Vagina (tissue), 2 donors: Measurements from ENCODE around the gene PPP4R3B.

ENCODE experiments used
- POLR2A ChIP-seq, 2 donors: fragments of 450-650 bp; IDR thresholded peaks; one replicate each; pipeline ENCODE4 v1.6.1; 2017; ENCODE audit warnings: antibody characterized with exemption in 2 of 2, mild to moderate bottlenecking in 2 of 2, moderate library complexity in 2 of 2
- POLR2AphosphoS5 ChIP-seq, 2 donors: sonication (generic); formaldehyde crosslinking; IDR thresholded peaks; one replicate each; pipeline ENCODE4 v1.9.0; 2017; ENCODE audit warnings: antibody characterized with exemption in 2 of 2, mild to moderate bottlenecking in 2 of 2, low read depth in 1 of 2; ENCODE audit not compliant: insufficient read depth in 1 of 2
- TF ChIP-seq, protein P1 (sequence below), 3 experiments: fragments of 450-650 bp in 2 of 3; fragments of 200-600 bp in 1 of 3; sonication (generic) in 1 of 3; IDR thresholded peaks; one replicate each; pipeline ENCODE4 v1.5.1; 2017 to 2019; ENCODE audit warnings: antibody characterized with exemption in 3 of 3, mild to moderate bottlenecking in 2 of 3, moderate library complexity in 2 of 3

DNA sequence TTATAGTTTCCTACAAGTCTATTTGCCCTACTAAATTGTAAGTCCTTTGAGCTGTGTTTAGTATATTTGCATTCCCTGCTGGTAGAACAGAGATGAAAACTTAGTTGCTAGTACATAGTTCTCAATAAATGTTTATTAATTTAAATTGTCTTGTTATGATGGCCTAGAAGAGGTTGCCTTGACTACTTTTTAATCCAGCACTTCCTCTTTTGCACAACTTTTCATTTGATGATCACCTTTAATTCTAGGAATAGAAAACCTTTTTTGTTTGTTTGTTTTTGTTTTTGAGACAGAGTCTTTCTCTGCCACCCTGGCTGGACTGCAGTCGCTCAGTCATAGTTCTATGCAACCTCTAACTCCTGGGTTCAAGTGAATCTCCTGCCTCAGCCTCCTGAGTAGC is 91.2 kb downstream of the PPP4R3B start:
- TF ChIP-seq, protein P1, sequence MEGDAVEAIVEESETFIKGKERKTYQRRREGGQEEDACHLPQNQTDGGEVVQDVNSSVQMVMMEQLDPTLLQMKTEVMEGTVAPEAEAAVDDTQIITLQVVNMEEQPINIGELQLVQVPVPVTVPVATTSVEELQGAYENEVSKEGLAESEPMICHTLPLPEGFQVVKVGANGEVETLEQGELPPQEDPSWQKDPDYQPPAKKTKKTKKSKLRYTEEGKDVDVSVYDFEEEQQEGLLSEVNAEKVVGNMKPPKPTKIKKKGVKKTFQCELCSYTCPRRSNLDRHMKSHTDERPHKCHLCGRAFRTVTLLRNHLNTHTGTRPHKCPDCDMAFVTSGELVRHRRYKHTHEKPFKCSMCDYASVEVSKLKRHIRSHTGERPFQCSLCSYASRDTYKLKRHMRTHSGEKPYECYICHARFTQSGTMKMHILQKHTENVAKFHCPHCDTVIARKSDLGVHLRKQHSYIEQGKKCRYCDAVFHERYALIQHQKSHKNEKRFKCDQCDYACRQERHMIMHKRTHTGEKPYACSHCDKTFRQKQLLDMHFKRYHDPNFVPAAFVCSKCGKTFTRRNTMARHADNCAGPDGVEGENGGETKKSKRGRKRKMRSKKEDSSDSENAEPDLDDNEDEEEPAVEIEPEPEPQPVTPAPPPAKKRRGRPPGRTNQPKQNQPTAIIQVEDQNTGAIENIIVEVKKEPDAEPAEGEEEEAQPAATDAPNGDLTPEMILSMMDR (IDR thresholded peaks at IDR 0.05), result no peak
- TF ChIP-seq POLR2A (IDR thresholded peaks at IDR 0.05) (no peak), POLR2AphosphoS5 (IDR thresholded peaks at IDR 0.05; ENCODE audit: insufficient read depth in 1 of 2, low read depth in 1 of 2) (no peak)
